Psoas muscle (tissue), 8 donors: Measurements from ENCODE around the gene FOXC2. TPM values are rescaled to one million over a fixed set of nuclear protein-coding genes. Genes with fewer than 3 reads are reported as not detected.

ENCODE experiments used
- ATAC-seq, 4 donors: fragments of 200-7000 bp; cut with Tn5 transposase; one replicate each; pipeline ENCODE4 v1.9.1; 2020; ENCODE audit warnings: moderate library complexity in 3 of 4, mild to moderate bottlenecking in 2 of 4
- DNase-seq, 2 donors: peaks; one replicate each; pipeline ENCODE4 v3.0.0-alpha.2; 2020
- H3K27ac ChIP-seq: fragments of 200-600 bp; one replicate; pipeline ENCODE4 v1.8.0; 2022
- H3K27me3 ChIP-seq, 3 donors: fragments of 200-600 bp in 1 of 3; one replicate each; pipeline versions ENCODE4 v1.6.1 to v1.8.0; 2013 to 2022; ENCODE audit warnings: low read length in 2 of 3, mild to moderate bottlenecking in 2 of 3, moderate library complexity in 1 of 3; ENCODE audit not compliant: insufficient read depth in 3 of 3
- H3K36me3 ChIP-seq, 2 donors: fragments of 200-600 bp in 1 of 2; one replicate each; pipeline versions ENCODE4 v1.6.1 to v1.8.0; 2013 to 2022; ENCODE audit warnings: low read depth in 1 of 2, mild to moderate bottlenecking in 1 of 2, moderate library complexity in 1 of 2; ENCODE audit not compliant: insufficient read depth in 1 of 2
- H3K4me1 ChIP-seq: fragments of 200-600 bp; one replicate; pipeline ENCODE4 v1.8.0; 2022
- H3K4me3 ChIP-seq: fragments of 200-600 bp; one replicate; pipeline ENCODE4 v1.8.0; 2022; ENCODE audit warnings: mild to moderate bottlenecking
- H3K9me3 ChIP-seq: fragments of 200-600 bp; one replicate; pipeline ENCODE4 v1.8.0; 2022
- CTCF ChIP-seq: fragments of 200-600 bp; IDR thresholded peaks from one replicate; pipeline ENCODE4 v1.8.0; 2022; ENCODE audit warnings: antibody characterized with exemption
- WGBS, 3 donors: extraction: QIAGEN DNeasy Blood & Tissue Kit; methylation state at CpG; one replicate each; pipeline versions ENCODE4 v1.1.6 to v1.1.7; 2013; 5-methylcytosine and 5-hydroxymethylcytosine counted together
- intact Hi-C, 2 donors: fragments of 100-400 bp; cut with DNase I; formaldehyde crosslinking; loops; one replicate each; pipeline versions ENCODE4 v1.11.0 to v1.14.2; 2022
- polyA plus RNA-seq, 3 donors: library from polyadenylated mRNA; stranded (reverse); fragments of 200-250 nt; gene quantifications; one replicate each; pipeline ENCODE4 v1.2.3, GENCODE V29; 2013
- total RNA-seq, 4 donors: library from RNA; stranded (reverse); fragmentation: NEBNext Ultra II Directional in 2 of 4; extraction: Animal tissue kit (Norgen Biotek cat#: 25700) in 2 of 4; gene quantifications; one replicate each; pipeline versions ENCODE4 v1.2.1 to v1.2.4, GENCODE V29; 2021 to 2023
- donor health status: healthy with polysubstance abuse.
- donor health status: DM: no; HTN: no; CAD: no; lungs with moderate emphysema.
- donor health status: Bipolar disorder and iron deficiency.
- donor health status: healthy.
- donor health status: DM: yes; HTN: yes; CAD: no.
- donor health status: DM: no; HTN: no; CAD: no.
- donor health status: DM: no; HTN: no; CAD: no.
- donor health status: DM: yes; HTN: yes; CAD: no.

Gene FOXC2
- total and polyA plus RNA-seq, 7 donors: 0.14 to 0.34 (median 0.18) TPM

GRCh38 chr16:86557587-86557986, 9.0 kb upstream of the FOXC2 start:
- no peak overlapping the region for H3K27ac ChIP-seq
- H3K9me3 ChIP-seq: no peaks in the 10 kb centered on the region
- peaks cover 2 to 28% (median 3%) of the 10 kb centered on the region in 3 donors for H3K27me3 ChIP-seq
- ATAC-seq: no peak
- 85 to 90% (median 86%) methylated on average over 4 of the region's 4 CpGs for WGBS, 3 donors
- H3K4me3 ChIP-seq: no peak overlapping the region
- intact Hi-C loops: no loop called here
- TF ChIP-seq CTCF: no peak
- H3K36me3 ChIP-seq: peaks cover 0 to 10% of the 10 kb centered on the region in 2 donors
- no peak for DNase-seq
- peaks cover 10% of the 10 kb centered on the region for H3K4me1 ChIP-seq

GRCh38 chr16:86558355-86559193, 8.1 kb upstream of the FOXC2 start:
- no peak for ATAC-seq
- peaks cover 2 to 28% (median 3%) of the 10 kb centered on the region in 3 donors for H3K27me3 ChIP-seq
- H3K27ac ChIP-seq: no peak overlapping the region

GRCh38 chr16:86559802-86560305, 6.8 kb upstream of the FOXC2 start:
- H3K27ac ChIP-seq: no peak overlapping the region
- no peak for TF ChIP-seq CTCF
- H3K36me3 ChIP-seq: no peaks in the 10 kb centered on the region
- intact Hi-C loops: loop anchor here in 1 of 2 donors (5.0 kb wide), 2 partner anchors 502 to 717 kb away; no protein-coding TSS in a partner anchor
- ATAC-seq: no peak
- no peaks in the 10 kb centered on the region for H3K9me3 ChIP-seq
- peaks cover 14% of the 10 kb centered on the region for H3K4me1 ChIP-seq
- WGBS, 3 donors: 78 to 94% (median 84%) methylated on average over 9 of the region's 9 CpGs
- no peak for DNase-seq
- peaks cover 3 to 39% (median 5%) of the 10 kb centered on the region in 3 donors for H3K27me3 ChIP-seq
- no peak overlapping the region for H3K4me3 ChIP-seq

More at GRCh38 chr16:86558355-86559193, 8.1 kb upstream of the FOXC2 start:
- DNase-seq: no peak
- Histone ChIP-seq H3K9me3 (no peaks in the 10 kb centered on the region), H3K36me3 (peaks cover 0 to under 1% of the 10 kb centered on the region in 2 donors), H3K4me1 (peaks cover 10% of the 10 kb centered on the region), H3K4me3 (no peak overlapping the region)
- intact Hi-C loops: no loop called here
- WGBS, 3 donors: 74 to 79% (median 76%) methylated on average over 28 of the region's 28 CpGs
- no peak for TF ChIP-seq CTCF

GRCh38 chr16:86562356-86562755, 4.3 kb upstream of the FOXC2 start:
- intact Hi-C loops: loop anchor here (2.0 to 5.0 kb wide), 3 partner anchors 500 to 716 kb away; no protein-coding TSS in a partner anchor
- Histone ChIP-seq H3K9me3 (no peaks in the 10 kb centered on the region), H3K27ac (no peak overlapping the region), H3K4me1 (peaks cover 5% of the 10 kb centered on the region), H3K4me3 (no peak overlapping the region), H3K36me3 (no peaks in the 10 kb centered on the region), H3K27me3 (peaks cover 3 to 64% (median 25%) of the 10 kb centered on the region in 3 donors)
- DNase-seq: no peak
- no peak for TF ChIP-seq CTCF
- no peak for ATAC-seq
- WGBS, 3 donors: 78 to 88% (median 81%) methylated on average over 6 of the region's 6 CpGs
